Measurements from ENCODE around the gene SPRR2A.
"Not testable (repeated sequence)": the region's sequence is repeated elsewhere in the genome, so short reads cannot be mapped to it uniquely, and the experiment has no call there.

SPRR2A gene

DNA sequence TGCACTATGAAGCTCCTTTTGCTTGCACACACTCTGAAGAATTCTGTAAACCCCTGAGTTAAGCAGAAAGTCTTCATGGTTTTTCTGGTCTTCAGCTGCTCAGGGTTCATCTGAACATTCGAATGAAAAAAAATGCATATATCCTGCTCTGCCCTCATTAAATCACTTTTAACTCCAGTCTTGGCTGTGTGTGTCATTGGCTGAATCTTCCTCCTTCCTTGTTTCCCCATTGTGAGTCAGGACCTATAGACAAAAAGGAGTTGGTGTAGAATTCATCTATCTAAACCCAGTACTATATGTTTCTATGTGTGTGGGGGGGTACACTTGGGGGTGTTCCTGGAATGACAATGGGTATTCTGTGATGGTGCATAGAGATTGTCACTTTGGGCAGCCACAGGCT, 32.9 kb downstream of the SPRR2A start:
- no peak for DNase-seq

DNA sequence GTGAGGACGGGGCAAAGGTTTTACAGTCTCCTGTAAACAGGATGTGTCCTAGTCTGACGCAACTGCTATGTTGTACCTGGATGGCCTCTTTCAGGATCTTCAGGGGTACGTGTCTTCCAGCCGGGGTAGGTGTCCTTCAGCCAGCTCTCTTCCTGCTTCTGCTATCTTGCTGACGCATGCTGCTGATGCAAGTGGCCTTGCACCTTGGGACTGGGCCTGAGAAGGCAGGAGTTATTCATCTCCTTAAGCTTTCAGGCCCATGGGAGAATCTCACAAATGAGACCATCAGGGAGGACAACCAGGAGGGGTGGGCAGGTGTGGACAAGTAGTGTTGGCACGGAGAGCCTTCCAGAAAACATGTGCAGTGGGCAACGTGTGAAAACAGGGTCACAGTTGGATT, 34.2 kb downstream of the SPRR2A start:
- DNase-seq: no peak

DNA sequence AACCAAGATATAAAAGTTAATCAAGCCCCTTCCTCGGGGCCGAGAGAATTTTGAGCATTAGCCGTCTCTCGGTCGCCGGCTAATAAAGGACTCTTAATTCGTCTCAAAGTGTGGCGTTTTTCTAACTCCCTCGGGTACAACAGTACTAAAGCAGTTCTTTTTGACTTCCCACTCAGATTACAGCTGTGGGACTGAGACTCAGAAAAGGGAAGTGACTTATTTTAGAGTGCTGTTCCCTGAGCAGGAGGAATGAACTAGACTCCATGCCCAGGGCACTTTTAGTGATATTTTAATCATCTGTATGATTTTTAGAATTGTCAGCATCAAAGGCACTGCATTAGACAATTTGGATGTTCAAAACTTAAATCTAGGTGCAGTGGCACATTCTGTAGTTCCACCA, 35.0 kb downstream of the SPRR2A start:
- not testable (repeated sequence) for DNase-seq

DNA sequence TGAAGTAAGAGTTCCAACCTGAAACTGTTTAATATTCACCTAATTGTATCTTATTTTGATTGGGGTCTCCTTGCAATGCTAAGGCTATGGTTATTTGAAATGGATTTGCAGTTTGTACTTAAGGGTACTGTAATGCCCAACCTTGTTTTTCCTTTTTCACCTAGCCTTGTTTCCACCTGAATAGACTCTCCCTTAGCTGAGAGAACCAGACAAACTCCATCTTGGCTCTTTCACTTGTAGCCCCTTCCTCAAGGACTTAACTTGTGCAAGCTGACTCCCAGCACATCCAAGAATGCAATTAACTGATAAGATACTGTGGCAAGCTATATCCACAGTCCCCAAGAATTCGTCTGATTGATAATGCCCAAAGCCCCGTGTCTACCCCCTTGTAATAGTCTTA, 35.5 kb downstream of the SPRR2A start:
- not testable (repeated sequence) for DNase-seq

DNA sequence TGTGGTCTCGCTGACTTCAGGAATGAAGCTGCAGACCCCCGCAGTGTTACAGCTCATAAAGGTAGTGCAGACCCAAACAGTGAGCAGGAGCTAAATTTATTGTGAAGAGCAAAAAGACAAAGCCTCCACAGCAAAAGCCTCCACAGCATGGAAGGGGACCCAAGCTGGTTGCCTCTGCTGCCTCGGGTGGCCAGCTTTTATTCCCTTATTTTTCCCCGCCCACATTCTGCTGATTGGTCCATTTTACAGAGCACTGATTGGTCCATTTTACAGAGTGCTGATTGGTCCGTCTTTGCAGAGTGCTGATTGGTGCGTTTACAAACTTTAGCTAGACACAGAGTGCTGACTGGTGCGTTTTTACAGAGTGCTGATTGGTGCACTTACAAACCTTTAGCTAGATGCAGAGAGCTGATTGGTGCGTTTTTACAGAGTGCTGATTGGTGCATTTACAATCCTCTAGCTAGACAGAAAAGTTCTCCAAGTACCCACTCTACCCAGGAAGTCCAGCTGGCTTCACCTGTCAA, 46.0 kb downstream of the SPRR2A start:
- not testable (repeated sequence) for DNase-seq
